ENCODE measurements around the gene KRT73. TPM values are rescaled to one million over a fixed set of nuclear protein-coding genes. Genes with fewer than 3 reads are reported as not detected.

Gene KRT73
- total and polyA plus RNA-seq, 2 donors (not counting 3 experiments of a cell fraction or from before 2014, with no cell fraction given) = not detected

DNA sequence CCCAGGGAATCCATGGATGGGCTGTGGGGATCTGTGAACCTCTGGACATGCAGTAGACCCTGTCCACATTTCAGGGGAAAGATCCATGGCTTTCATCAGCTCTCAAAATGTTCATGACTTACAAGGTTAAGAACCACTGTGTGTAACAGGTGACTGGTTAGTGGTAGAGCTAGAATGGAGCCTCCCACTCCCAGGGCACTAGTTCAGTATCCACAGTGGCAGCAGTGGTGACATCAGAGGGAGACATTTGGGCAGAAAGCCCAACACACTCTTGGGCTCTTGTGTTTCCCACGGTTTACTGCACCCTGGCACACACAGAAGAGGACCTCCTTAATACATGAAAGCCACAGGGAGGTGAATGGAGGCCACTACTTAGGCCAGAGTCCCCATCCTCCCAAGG is 53.8 kb downstream of the KRT73 start:
- Histone ChIP-seq H3K4me1 (ENCODE audit: control insufficient read depth, extremely low read depth, insufficient read depth, low read length) (no peaks in the 10 kb centered on the region), H4K20me1 (replicated peaks; ENCODE audit: control insufficient read depth, extremely low read depth, insufficient read depth, low read length) (no peaks in the 10 kb centered on the region), H3K9me1 (replicated peaks; ENCODE audit: control insufficient read depth, extremely low read depth, insufficient read depth, low read length) (no peaks in the 10 kb centered on the region), H3K27me3 (ENCODE audit: control insufficient read depth in 2 of 2, insufficient read depth in 2 of 2, low read length in 2 of 2) (peaks cover 7% of the 10 kb centered on the region in 2 experiments), H3K36me3 (ENCODE audit: control insufficient read depth in 2 of 2, extremely low read depth in 1 of 2, insufficient read depth in 2 of 2, low read length in 2 of 2) (no peaks in the 10 kb centered on the region), H3K9me3 (replicated peaks; ENCODE audit: control insufficient read depth, insufficient read depth, low read length) (no peaks in the 10 kb centered on the region), H3K9ac (replicated peaks; ENCODE audit: extremely low read depth, insufficient read depth, low read length) (no peak overlapping the region), H3K79me2 (ENCODE audit: control insufficient read depth, insufficient read depth, low read length) (no peaks in the 10 kb centered on the region), H2AFZ (ENCODE audit: low read depth, low read length) (no peak overlapping the region), H3K4me2 (ENCODE audit: insufficient read depth, low read length) (no peak overlapping the region), H3K4me3 (replicated peaks in 1 of 3; ENCODE audit: insufficient read depth in 1 of 3, low read depth in 1 of 3, low read length in 3 of 3) (no peak overlapping the region), H3K27ac (ENCODE audit: insufficient read depth, low read depth, low read length) (no peak overlapping the region)
- dilution Hi-C loops (cut with MboI; ENCODE audit: extremely low pct_ligation_motif_present, low sequenced_read_pairs) = no loop called here
- BruUV-seq (replicated peaks) = no TSS peak
- intact Hi-C loops (cut with micrococcal nuclease) = no loop called here
- ChIA-PET POLR2A (no interaction called here), CTCF (no interaction called here)
- TF ChIP-seq MYC (IDR thresholded peaks at IDR 0.05; ENCODE audit: low read depth, low read length) (no peak), FOS (IDR thresholded peaks at IDR 0.05; ENCODE audit: borderline replicate concordance, insufficient read depth, low read length) (no peak), GATA2 (IDR thresholded peaks at IDR 0.05; ENCODE audit: insufficient read depth, insufficient read length, low read depth, low read length) (no peak), POLR2A (IDR thresholded peaks at IDR 0.05; ENCODE audit: low read depth, low read length) (no peak), EZH2 (IDR thresholded peaks at IDR 0.05; ENCODE audit: borderline replicate concordance, low read depth, low read length, severe bottlenecking) (no peak), POLR2AphosphoS5 (IDR thresholded peaks at IDR 0.05; ENCODE audit: insufficient read depth, low read depth, low read length) (no peak), JUN (IDR thresholded peaks at IDR 0.05; ENCODE audit: borderline replicate concordance, insufficient read depth, insufficient read length, low read depth) (no peak), MAX (IDR thresholded peaks at IDR 0.05; ENCODE audit: insufficient read depth, insufficient read length) (no peak)
- TF ChIP-seq, protein P1, sequence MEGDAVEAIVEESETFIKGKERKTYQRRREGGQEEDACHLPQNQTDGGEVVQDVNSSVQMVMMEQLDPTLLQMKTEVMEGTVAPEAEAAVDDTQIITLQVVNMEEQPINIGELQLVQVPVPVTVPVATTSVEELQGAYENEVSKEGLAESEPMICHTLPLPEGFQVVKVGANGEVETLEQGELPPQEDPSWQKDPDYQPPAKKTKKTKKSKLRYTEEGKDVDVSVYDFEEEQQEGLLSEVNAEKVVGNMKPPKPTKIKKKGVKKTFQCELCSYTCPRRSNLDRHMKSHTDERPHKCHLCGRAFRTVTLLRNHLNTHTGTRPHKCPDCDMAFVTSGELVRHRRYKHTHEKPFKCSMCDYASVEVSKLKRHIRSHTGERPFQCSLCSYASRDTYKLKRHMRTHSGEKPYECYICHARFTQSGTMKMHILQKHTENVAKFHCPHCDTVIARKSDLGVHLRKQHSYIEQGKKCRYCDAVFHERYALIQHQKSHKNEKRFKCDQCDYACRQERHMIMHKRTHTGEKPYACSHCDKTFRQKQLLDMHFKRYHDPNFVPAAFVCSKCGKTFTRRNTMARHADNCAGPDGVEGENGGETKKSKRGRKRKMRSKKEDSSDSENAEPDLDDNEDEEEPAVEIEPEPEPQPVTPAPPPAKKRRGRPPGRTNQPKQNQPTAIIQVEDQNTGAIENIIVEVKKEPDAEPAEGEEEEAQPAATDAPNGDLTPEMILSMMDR (IDR thresholded peaks at IDR 0.05; ENCODE audit: extremely low read depth in 1 of 2, insufficient read depth in 1 of 2, low read depth in 1 of 2, low read length in 2 of 2) = no peak
- no peak for FAIRE-seq
- no peak for DNase-seq (ENCODE audit: low read depth, low spot score)
